Astrocyte (in vitro differentiated cells and primary cell): ENCODE results near the gene DENND1C. TPM values are rescaled to one million over a fixed set of nuclear protein-coding genes. Genes with fewer than 3 reads are reported as not detected.
A peak's percentile ranks its signal among the peaks of the same experiment; 100 is the strongest.

Source experiments
- DNase-seq: peaks from one replicate; pipeline ENCODE4 v3.0.0-alpha.2; 2010; ENCODE audit warnings: low read depth
- FAIRE-seq: peaks from 2 replicates; lab custom pipeline; 2011; peaks lifted over from hg19 to GRCh38; lab: Jason Lieb, UNC
- H2AFZ ChIP-seq: 2 replicates; pipeline ENCODE4 v1.6.0; 2012; ENCODE audit warnings: low read depth, low read length, inconsistent platforms
- H3K27ac ChIP-seq: 2 replicates; pipeline ENCODE4 v1.5.1; 2011; ENCODE audit warnings: low read depth, low read length, inconsistent platforms
- H3K27me3 ChIP-seq: 2 replicates; pipeline ENCODE4 v1.6.0; 2011; ENCODE audit warnings: low read length, inconsistent platforms; ENCODE audit not compliant: insufficient read depth
- H3K36me3 ChIP-seq: 2 replicates; pipeline ENCODE4 v1.5.1; 2011; ENCODE audit warnings: low read length, inconsistent platforms; ENCODE audit not compliant: insufficient read depth
- H3K4me1 ChIP-seq: 2 replicates; pipeline ENCODE4 v1.5.1; 2011; ENCODE audit warnings: low read length, inconsistent platforms; ENCODE audit not compliant: insufficient read depth
- H3K4me2 ChIP-seq: 2 replicates; pipeline ENCODE4 v1.6.0; 2012; ENCODE audit warnings: low read length, inconsistent platforms
- H3K4me3 ChIP-seq: 2 replicates; pipeline ENCODE4 v1.5.1; 2011; ENCODE audit warnings: low read depth, mild to moderate bottlenecking, low read length, inconsistent platforms; ENCODE audit not compliant: insufficient read depth
- H3K79me2 ChIP-seq: 2 replicates; pipeline ENCODE4 v1.6.0; 2012; ENCODE audit warnings: mild to moderate bottlenecking, low read length, inconsistent platforms; ENCODE audit not compliant: insufficient read depth
- H3K9ac ChIP-seq: 2 replicates; pipeline ENCODE4 v1.6.0; 2012; ENCODE audit warnings: mild to moderate bottlenecking, low read length, inconsistent platforms
- H3K9me3 ChIP-seq: 2 replicates; pipeline ENCODE4 v1.5.1; 2012; ENCODE audit warnings: low read depth, mild to moderate bottlenecking, low read length, inconsistent platforms; ENCODE audit not compliant: insufficient read depth
- H4K20me1 ChIP-seq: 2 replicates; pipeline ENCODE4 v1.6.0; 2012; ENCODE audit warnings: low read length, inconsistent platforms; ENCODE audit not compliant: insufficient read depth
- H3K27ac Mint-ChIP-seq: one replicate; pipeline ENCODE4 v1.8.0; 2021; ENCODE audit warnings: mild to moderate bottlenecking, mixed read lengths; ENCODE audit not compliant: unreplicated experiment
- H3K27me3 Mint-ChIP-seq: one replicate; pipeline ENCODE4 v1.8.0; 2021; ENCODE audit warnings: low read depth, mixed read lengths; ENCODE audit not compliant: unreplicated experiment
- H3K36me3 Mint-ChIP-seq: one replicate; pipeline ENCODE4 v1.8.0; 2021; ENCODE audit warnings: low read depth, mixed read lengths; ENCODE audit not compliant: unreplicated experiment
- H3K4me1 Mint-ChIP-seq: one replicate; pipeline ENCODE4 v1.8.0; 2021; ENCODE audit warnings: low read depth, mixed read lengths; ENCODE audit not compliant: unreplicated experiment
- H3K4me3 Mint-ChIP-seq: one replicate; pipeline ENCODE4 v1.8.0; 2021; ENCODE audit warnings: mild to moderate bottlenecking, moderate library complexity, mixed read lengths; ENCODE audit not compliant: unreplicated experiment
- H3K9me3 Mint-ChIP-seq: one replicate; pipeline ENCODE4 v1.8.0; 2021; ENCODE audit warnings: mild to moderate bottlenecking, mixed read lengths; ENCODE audit not compliant: unreplicated experiment
- EZH2 ChIP-seq: IDR thresholded peaks from 2 replicates; pipeline ENCODE4 v1.6.1; 2012; ENCODE audit warnings: mild to moderate bottlenecking, low read length, inconsistent platforms; ENCODE audit not compliant: insufficient read depth
- total RNA-seq: library from RNA; stranded (reverse); gene quantifications from 2 replicates; pipeline ENCODE4 v1.2.1, GENCODE V29; 2021
- TF ChIP-seq, protein P1 (sequence below): IDR thresholded peaks from 2 replicates; pipeline ENCODE4 v1.5.1; 2011; ENCODE audit warnings: low read depth, mild to moderate bottlenecking, inconsistent platforms, low read length, moderate library complexity; ENCODE audit not compliant: insufficient read depth

DENND1C gene
- total RNA-seq, 1 donor from 2014 or later, result not detected

DNA sequence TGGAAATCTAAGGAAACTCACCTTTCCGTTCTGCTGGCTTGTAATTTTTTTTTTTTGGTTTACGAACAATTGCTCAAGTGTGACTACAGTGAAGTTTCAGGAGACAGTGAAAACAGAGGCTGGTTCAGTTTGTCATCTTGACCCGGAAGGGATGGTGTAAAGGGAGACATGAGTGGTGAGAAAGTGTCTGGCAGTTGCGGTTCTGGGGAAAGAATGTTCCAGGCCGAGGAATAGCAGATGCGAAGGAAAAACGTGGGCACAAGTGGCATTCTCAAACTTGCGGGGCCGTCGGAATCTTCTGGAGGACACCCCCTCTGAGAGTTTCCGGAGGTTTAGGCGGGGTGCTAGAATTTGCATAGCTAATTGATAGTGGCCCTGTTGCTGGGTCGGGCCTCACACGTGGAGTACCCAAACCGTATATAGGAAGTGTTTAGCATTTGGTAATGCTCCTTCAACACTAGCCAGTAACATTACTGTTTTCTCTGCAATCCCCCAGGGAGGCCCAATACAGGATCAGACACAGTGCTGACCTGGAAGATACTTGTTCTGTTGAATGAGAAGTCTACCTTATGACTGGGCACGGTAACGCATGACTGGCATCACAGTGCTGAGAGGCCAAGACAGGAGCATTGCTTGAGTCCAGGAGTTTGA lies 46.4 kb upstream of the DENND1C start:
- H3K4me1 Mint-ChIP-seq, result no peaks in the 10 kb centered on the region
- H3K27me3 Mint-ChIP-seq, result peaks cover 24% of the 10 kb centered on the region
- H2AFZ ChIP-seq, result no peak overlapping the region
- H3K4me2 ChIP-seq, result no peak overlapping the region
- DNase-seq, result no peak
- H3K4me3 ChIP-seq, result no peak overlapping the region
- H3K36me3 Mint-ChIP-seq, result no peaks in the 10 kb centered on the region
- H4K20me1 ChIP-seq, result peaks cover 7% of the 10 kb centered on the region
- H3K4me1 ChIP-seq, result peaks cover 11% of the 10 kb centered on the region
- no peaks in the 10 kb centered on the region for H3K79me2 ChIP-seq
- FAIRE-seq, result no peak
- H3K27ac Mint-ChIP-seq, result no peak overlapping the region
- peaks cover 2% of the 10 kb centered on the region for H3K9me3 ChIP-seq
- TF ChIP-seq EZH2, result no peak
- TF ChIP-seq, protein P1, sequence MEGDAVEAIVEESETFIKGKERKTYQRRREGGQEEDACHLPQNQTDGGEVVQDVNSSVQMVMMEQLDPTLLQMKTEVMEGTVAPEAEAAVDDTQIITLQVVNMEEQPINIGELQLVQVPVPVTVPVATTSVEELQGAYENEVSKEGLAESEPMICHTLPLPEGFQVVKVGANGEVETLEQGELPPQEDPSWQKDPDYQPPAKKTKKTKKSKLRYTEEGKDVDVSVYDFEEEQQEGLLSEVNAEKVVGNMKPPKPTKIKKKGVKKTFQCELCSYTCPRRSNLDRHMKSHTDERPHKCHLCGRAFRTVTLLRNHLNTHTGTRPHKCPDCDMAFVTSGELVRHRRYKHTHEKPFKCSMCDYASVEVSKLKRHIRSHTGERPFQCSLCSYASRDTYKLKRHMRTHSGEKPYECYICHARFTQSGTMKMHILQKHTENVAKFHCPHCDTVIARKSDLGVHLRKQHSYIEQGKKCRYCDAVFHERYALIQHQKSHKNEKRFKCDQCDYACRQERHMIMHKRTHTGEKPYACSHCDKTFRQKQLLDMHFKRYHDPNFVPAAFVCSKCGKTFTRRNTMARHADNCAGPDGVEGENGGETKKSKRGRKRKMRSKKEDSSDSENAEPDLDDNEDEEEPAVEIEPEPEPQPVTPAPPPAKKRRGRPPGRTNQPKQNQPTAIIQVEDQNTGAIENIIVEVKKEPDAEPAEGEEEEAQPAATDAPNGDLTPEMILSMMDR, result no peak
- no peak overlapping the region for H3K27ac ChIP-seq
- H3K36me3 ChIP-seq, result no peaks in the 10 kb centered on the region
- H3K9ac ChIP-seq, result no peak overlapping the region
- H3K4me3 Mint-ChIP-seq, result no peak overlapping the region
- H3K9me3 Mint-ChIP-seq, result peaks cover 16% of the 10 kb centered on the region
- peaks cover 9% of the 10 kb centered on the region for H3K27me3 ChIP-seq

GRCh38 chr19:6524311-6524710 lies 42.7 kb upstream of the DENND1C start:
- Histone ChIP-seq H3K27ac (no peak overlapping the region), H3K36me3 (no peaks in the 10 kb centered on the region), H3K9ac (no peak overlapping the region), H3K9me3 (no peaks in the 10 kb centered on the region), H3K4me1 (peaks cover 4% of the 10 kb centered on the region), H2AFZ (no peak overlapping the region), H3K4me2 (no peak overlapping the region), H3K27me3 (no peaks in the 10 kb centered on the region), H3K79me2 (no peaks in the 10 kb centered on the region), H3K4me3 (no peak overlapping the region), H4K20me1 (no peaks in the 10 kb centered on the region)
- H3K4me3 Mint-ChIP-seq, result no peak overlapping the region
- no peaks in the 10 kb centered on the region for H3K9me3 Mint-ChIP-seq
- FAIRE-seq, result no peak
- H3K4me1 Mint-ChIP-seq, result peaks cover under 1% of the 10 kb centered on the region
- no peak for DNase-seq
- TF ChIP-seq EZH2, result no peak
- TF ChIP-seq, protein P1, result no peak
- H3K27me3 Mint-ChIP-seq, result peaks cover 3% of the 10 kb centered on the region
- no peak overlapping the region for H3K27ac Mint-ChIP-seq
- peaks cover 2% of the 10 kb centered on the region for H3K36me3 Mint-ChIP-seq

- no peak for DNase-seq
- H3K79me2 ChIP-seq, result no peaks in the 10 kb centered on the region
- no peak overlapping the region for H3K9ac ChIP-seq
- no peak overlapping the region for H3K4me2 ChIP-seq
- no peaks in the 10 kb centered on the region for H3K9me3 ChIP-seq
- H3K4me3 ChIP-seq, result no peak overlapping the region
- peak overlapping the region; percentile 16 for H2AFZ ChIP-seq
- Mint-ChIP-seq H3K27ac (no peak overlapping the region), H3K4me1 (peaks cover 3% of the 10 kb centered on the region), H3K27me3 (peaks cover 7% of the 10 kb centered on the region), H3K4me3 (no peak overlapping the region), H3K9me3 (no peaks in the 10 kb centered on the region), H3K36me3 (peaks cover 2% of the 10 kb centered on the region)
- H3K27ac ChIP-seq, result no peak overlapping the region
- H3K4me1 ChIP-seq, result peaks cover 7% of the 10 kb centered on the region
- no peaks in the 10 kb centered on the region for H3K36me3 ChIP-seq
- H4K20me1 ChIP-seq, result no peaks in the 10 kb centered on the region
- TF ChIP-seq, protein P1, result no peak
- no peak for TF ChIP-seq EZH2
- FAIRE-seq, result no peak
- no peaks in the 10 kb centered on the region for H3K27me3 ChIP-seq
These were observed 41.1 kb upstream of the DENND1C start for GRCh38 chr19:6522712-6523111.
